Right atrium auricular region (tissue), 2 donors: ENCODE results near the gene B3GALT6. TPM values are rescaled to one million over a fixed set of nuclear protein-coding genes. Genes with fewer than 3 reads are reported as not detected.

Experiments
- DNase-seq: peaks from one replicate; pipeline ENCODE4 v3.0.0-alpha.2; 2019; ENCODE audit warnings: low spot score
- H3K27ac ChIP-seq, 2 donors: fragments of 200-600 bp; sonication (generic); 1 replicate in 1 of 2; 2 replicates in 1 of 2; pipeline ENCODE4 v1.5.1; 2016 to 2019
- H3K27me3 ChIP-seq, 2 donors: fragments of 200-600 bp; sonication (generic); one replicate each; pipeline versions ENCODE4 v1.5.1 to v1.6.0; 2017 to 2019
- H3K36me3 ChIP-seq: fragments of 200-600 bp; sonication (generic); one replicate; pipeline ENCODE4 v1.5.1; 2016
- H3K4me1 ChIP-seq, 2 donors: fragments of 200-600 bp; sonication (generic); one replicate each; pipeline versions ENCODE4 v1.5.1 to v1.6.0; 2017 to 2019
- H3K4me3 ChIP-seq, 2 donors: fragments of 200-600 bp; sonication (generic); 1 replicate in 1 of 2; 2 replicates in 1 of 2; pipeline ENCODE4 v1.5.1; 2017 to 2019; ENCODE audit warnings: mild to moderate bottlenecking in 1 of 2, moderate library complexity in 1 of 2
- H3K9me3 ChIP-seq, 2 donors: fragments of 200-600 bp; sonication (generic); one replicate each; pipeline ENCODE4 v1.5.1; 2019
- total RNA-seq, 2 donors: library from RNA; depleted of rRNA; stranded (reverse); fragments of >200 nt; gene quantifications; one replicate each; pipeline ENCODE4 v1.1.0, GENCODE V29; 2016
- TF ChIP-seq, protein P1 (sequence below), 2 donors: fragments of 200-600 bp; sonication (generic); IDR thresholded peaks; one replicate each; pipeline ENCODE4 v1.5.1; 2019; ENCODE audit warnings: antibody characterized with exemption in 2 of 2

The B3GALT6 gene
- total RNA-seq, 2 donors from 2014 or later: 16.1 to 19.7 TPM

DNA sequence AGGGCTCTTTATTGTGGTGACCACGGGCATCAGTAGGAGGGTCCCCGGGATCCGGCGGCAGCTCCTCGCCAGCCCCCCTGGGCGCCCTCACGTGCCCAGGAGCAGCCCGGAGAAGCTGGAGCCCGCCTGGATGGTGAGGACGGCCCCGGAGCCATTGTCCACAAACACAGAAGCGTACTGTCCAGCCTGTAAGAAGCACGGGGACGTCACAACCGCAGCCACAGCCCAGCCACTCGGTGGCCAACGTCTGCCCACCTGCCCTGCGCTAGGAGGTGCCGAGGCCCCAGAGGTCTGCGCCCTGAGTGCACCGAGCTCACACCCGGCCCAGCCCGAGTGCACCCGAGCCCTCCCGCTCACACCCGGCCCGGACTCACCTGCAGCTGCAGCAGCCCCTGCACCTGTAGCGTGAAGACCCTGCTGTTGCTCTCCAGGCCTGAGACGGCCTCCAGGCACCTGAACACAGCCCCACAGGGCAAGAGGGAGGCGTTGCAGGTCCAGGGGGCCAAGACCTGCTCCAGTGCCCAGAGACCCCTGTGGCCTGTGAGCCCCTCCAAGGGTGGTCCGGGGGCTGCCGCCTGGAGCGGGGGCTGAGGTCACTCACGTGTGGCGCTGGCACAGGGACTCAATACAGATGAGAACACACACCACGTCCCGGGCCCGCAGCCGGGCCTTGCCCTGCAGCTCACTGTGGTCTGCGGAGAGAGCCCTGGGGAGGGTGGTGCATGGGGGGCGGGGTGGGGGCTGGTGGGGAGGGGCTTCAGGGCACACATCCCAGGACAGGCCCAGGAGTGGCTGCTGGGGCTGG, 10.6 kb downstream of the B3GALT6 start:
- Histone ChIP-seq H3K36me3 (no peaks in the 10 kb centered on the region), H3K27ac (no peak overlapping the region), H3K27me3 (peaks cover 8 to 11% of the 10 kb centered on the region in 2 donors), H3K9me3 (no peaks in the 10 kb centered on the region), H3K4me1 (peaks cover 0 to 14% of the 10 kb centered on the region in 2 donors), H3K4me3 (no peak overlapping the region)
- DNase-seq: no peak
- TF ChIP-seq, protein P1, sequence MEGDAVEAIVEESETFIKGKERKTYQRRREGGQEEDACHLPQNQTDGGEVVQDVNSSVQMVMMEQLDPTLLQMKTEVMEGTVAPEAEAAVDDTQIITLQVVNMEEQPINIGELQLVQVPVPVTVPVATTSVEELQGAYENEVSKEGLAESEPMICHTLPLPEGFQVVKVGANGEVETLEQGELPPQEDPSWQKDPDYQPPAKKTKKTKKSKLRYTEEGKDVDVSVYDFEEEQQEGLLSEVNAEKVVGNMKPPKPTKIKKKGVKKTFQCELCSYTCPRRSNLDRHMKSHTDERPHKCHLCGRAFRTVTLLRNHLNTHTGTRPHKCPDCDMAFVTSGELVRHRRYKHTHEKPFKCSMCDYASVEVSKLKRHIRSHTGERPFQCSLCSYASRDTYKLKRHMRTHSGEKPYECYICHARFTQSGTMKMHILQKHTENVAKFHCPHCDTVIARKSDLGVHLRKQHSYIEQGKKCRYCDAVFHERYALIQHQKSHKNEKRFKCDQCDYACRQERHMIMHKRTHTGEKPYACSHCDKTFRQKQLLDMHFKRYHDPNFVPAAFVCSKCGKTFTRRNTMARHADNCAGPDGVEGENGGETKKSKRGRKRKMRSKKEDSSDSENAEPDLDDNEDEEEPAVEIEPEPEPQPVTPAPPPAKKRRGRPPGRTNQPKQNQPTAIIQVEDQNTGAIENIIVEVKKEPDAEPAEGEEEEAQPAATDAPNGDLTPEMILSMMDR (IDR thresholded peaks at IDR 0.05): no peak

DNA sequence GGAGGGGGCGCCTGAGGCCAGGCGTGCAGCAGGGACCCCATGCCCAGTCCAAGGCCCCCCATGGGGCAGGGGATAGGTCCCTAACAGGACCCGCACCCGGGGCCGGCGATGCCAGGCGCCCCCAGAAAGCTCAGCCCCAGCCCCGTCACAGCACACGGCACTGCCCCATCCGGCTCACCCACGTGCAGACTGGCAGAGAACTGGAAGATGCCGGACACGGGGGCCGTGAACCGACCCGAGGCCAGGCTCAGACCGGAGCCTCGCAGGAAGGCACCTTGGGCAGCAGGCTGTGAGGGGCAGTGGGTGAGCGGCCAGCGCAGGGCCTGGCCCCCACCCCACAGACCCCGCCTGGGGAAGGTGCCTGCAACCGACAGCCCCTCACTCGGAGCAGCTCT, 11.2 kb downstream of the B3GALT6 start:
- no peak overlapping the region for H3K4me3 ChIP-seq
- H3K27me3 ChIP-seq: peaks cover 8 to 11% of the 10 kb centered on the region in 2 donors
- no peak overlapping the region for H3K27ac ChIP-seq
- TF ChIP-seq, protein P1 (IDR thresholded peaks at IDR 0.05): no peak
- no peaks in the 10 kb centered on the region for H3K36me3 ChIP-seq
- H3K9me3 ChIP-seq: no peaks in the 10 kb centered on the region
- H3K4me1 ChIP-seq: peaks cover 0 to 14% of the 10 kb centered on the region in 2 donors
- DNase-seq: no peak

DNA sequence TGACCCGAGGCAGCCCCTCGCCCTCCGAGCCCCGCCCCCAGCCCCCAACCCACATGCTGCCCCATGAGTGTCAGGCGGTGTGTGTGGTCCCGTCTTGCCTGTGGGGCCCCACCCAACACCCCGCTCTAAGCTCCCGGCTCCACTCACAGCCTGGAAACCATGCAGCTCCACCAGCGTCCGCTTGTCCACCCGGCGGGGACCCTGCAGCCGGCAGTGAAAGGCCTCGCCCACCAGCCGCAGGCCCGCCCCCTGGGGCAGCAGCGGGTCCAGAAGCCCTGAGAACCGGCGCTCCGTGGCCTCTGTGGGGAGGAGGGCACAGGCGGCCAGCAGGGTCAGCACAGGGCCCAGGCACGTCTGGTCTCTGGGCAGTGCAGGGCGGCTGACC, 11.8 kb downstream of the B3GALT6 start:
- TF ChIP-seq, protein P1 (IDR thresholded peaks at IDR 0.05): no peak
- Histone ChIP-seq H3K9me3 (no peaks in the 10 kb centered on the region), H3K36me3 (no peaks in the 10 kb centered on the region), H3K4me1 (peaks cover 0 to 14% of the 10 kb centered on the region in 2 donors), H3K27ac (no peak overlapping the region), H3K4me3 (no peak overlapping the region), H3K27me3 (peaks cover 8 to 11% of the 10 kb centered on the region in 2 donors)
- DNase-seq: no peak

DNA sequence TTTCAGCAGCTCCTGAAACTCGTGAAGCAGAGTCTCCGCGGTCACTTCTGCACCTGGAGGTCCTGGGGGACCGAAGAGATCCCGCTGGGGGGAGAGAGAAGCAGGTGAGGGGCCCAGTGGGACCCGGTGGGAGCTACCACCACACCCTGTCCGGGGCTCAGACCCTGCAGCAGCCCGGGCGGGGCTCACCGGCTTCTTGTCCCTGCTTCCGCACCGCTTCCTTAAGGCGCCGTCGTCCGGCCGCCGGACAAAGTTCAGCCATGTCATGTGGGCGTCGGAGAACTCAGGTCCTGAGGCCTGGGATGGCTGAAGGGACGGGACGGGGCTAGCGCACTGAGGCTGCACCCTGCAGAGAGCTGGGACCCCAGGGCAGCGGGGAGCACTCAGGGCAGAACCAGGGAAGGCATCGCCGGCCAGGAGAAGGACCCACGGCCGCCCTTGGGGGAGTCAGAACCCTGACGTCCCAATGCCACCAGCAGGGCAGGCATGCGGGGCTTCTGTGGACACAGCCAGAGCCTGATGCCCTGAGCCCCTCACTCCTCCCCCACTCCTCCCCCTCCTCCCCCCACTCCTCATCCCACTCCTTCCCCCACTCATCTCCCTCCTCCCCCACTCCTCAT, 12.3 kb downstream of the B3GALT6 start:
- no peaks in the 10 kb centered on the region for H3K9me3 ChIP-seq
- no peaks in the 10 kb centered on the region for H3K36me3 ChIP-seq
- peaks cover 8 to 11% of the 10 kb centered on the region in 2 donors for H3K27me3 ChIP-seq
- TF ChIP-seq, protein P1 (IDR thresholded peaks at IDR 0.05): no peak
- H3K4me1 ChIP-seq: peaks cover 0 to 14% of the 10 kb centered on the region in 2 donors
- no peak for DNase-seq
- no peak overlapping the region for H3K4me3 ChIP-seq
- H3K27ac ChIP-seq: no peak overlapping the region

DNA sequence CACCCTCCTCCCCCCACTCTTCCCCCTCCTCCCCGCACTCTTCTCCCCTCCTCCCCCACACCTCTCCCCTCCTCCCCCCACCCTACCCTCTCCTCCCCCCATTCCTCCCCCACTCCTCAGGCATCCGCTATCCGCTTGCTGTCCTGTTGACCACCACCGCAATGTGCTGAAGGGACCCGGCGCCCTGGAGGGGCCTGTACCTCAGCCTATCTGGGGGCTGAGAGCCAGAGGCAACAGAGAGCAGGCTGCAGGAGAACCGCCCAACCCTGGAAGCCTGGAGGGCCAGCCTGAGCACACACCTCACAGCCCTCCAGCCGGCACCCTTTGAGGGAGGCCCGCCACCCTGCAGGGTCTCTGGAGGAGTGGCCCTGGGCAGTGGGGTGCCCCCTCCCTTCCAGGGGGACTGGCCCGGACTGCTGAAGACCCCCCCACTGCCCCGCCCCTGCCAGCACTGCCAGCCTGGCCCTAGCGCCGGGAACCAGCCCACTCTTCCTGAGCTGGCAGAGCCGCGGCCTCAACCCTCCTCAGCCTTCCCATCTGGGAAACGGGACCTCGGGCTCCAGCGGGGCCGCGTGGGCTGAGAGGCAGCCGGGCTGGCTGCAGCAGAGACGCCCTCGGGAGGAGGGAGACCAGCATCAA, 13.3 kb downstream of the B3GALT6 start:
- no peak for DNase-seq

More for the DNA sequence above, 13.3 kb downstream of the B3GALT6 start:
- Histone ChIP-seq H3K9me3 (no peaks in the 10 kb centered on the region), H3K27me3 (peaks cover 4 to 8% of the 10 kb centered on the region in 2 donors), H3K4me1 (peaks cover 0 to 14% of the 10 kb centered on the region in 2 donors), H3K4me3 (no peak overlapping the region), H3K27ac (no peak overlapping the region), H3K36me3 (no peaks in the 10 kb centered on the region)
- TF ChIP-seq, protein P1 (IDR thresholded peaks at IDR 0.05): no peak
